GM18508 (cell line): ENCODE data around the gene FIS1.
A peak's percentile ranks its signal among the peaks of the same experiment; 100 is the strongest.
"Not testable (repeated sequence)": the region's sequence is repeated elsewhere in the genome, so short reads cannot be mapped to it uniquely, and the experiment has no call there.

Experiments used
- ATAC-seq: cut with Tn5 transposase; IDR thresholded peaks from one replicate; pipeline ENCODE4 v1.9.1; 2021; ENCODE audit warnings: moderate number of reproducible peaks; ENCODE audit not compliant: insufficient read depth, unreplicated experiment

Gene FIS1

DNA sequence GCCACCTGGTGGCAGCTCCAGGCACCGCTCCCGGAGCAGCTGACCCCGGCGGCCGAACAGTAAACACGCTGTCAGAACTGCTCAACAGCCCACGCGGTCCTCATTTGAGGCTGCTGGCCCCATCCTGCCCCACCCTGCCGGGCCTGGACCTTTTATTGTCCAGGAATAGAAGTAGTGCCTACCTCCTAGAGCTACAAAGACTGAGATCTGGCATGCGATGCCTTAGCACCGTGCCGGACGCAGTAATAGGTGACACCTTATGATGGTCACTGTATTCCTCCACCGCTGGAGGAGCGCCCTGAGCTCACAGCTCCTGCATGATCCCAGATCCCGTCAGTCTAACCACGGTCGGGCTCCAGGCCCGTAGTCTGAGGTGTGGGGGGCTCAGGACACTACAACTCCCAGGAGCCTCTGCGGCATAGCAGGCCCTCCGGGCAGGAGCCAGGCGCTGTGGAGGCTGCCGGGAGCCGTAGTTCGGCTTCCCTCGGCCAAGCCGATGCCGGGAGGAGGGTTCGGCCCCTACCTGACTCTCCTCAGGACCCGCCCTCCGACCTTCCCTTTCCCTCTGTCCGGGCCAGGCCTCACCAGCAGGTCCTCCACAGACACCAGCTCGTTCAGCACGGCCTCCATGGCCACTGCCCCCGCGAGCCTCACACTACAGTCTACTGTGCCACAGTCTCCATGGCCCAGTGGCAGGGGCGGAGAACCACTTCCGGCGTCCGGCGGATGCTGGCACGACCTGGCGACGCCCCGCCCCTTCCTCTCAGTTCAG lies at the start of gene FIS1:
Gene FIS1, minus strand, starts transcription at position 707 of the 772 bp plus-strand sequence. Its CDS starts 77 bp downstream, at position 630.
- ATAC-seq = peak; percentile 69

DNA sequence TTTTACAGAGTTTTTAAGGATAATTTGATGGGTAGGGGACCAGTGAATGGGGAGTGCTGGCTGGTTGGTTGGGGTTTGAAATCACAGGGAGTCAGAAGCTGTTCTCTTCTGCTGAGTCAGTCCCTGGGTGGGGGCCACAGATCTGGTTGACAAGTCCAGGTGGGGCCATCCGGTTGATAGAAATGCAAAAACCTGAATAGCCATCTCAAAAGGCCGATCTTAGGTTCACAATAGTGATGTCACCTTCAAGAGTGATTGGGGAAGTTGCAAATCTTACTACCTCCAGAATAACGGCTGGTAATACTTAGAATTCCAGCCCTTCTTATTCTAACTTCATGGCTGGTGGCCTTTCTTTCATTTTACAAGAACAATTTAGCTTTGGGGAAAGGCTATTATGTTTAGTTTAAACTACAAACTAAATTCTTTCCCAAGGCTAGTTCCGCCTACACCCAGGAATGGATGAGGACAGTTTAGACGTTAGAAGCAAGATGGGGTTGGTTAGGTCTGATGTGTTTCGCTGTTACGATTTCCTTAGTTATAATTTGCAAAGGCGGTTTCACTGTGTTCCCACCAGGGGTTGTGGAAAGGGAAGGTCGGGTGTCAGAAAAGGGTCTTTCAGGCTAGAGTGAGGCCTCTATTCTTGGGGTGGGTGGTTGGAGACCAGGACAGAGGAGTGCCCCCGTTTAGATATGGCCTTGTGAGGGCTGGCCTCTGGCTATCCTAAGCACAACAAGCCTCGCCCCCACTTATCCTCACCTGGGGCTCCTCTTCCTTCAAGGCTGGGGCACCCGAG lies 49.4 kb upstream of the FIS1 start:
- no peak for ATAC-seq

DNA sequence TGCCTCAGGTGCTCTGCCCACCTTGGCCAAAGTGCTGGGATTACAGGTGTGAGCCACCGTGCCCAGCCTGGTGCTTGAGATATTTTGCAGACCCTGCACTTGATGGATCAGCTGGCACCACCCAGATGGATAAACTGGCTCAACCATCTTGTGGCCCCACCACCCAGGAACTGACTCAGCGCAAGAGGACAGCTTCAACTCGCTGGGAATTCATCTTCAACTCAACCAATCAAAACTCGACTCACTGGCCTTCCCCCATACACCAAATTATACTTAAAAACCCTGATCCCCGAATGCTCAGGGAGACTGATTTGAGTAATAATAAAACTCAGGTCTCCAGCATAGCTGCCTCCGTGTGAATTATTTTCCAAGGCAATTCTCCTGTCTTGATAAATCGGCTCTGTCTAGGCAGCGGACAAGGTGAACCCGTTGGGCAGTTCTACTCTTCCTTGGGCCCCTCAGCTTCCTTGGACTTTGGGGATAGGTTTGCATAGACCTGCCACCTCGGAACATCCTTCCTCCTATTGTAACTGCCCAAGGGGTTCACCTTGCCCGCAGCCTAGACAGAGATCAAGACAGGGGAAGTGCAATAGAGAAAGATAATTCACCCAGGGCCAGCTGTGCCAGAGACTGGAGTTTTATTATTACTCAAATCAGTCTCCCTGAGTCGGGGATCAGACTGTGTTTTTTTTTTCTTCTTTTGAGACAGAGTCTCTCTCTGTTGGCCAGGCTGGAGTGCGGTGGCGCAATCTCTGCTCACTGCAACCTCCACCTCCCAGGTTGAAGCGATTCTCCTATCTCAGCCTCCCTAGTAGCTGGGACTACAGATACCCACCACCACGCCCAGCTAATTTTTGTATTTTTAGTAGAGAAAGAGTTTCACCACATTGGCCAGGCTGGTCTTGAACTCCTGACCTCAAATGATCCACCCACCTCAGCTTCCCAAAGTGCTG lies 48.5 kb upstream of the FIS1 start:
- not testable (repeated sequence) for ATAC-seq

DNA sequence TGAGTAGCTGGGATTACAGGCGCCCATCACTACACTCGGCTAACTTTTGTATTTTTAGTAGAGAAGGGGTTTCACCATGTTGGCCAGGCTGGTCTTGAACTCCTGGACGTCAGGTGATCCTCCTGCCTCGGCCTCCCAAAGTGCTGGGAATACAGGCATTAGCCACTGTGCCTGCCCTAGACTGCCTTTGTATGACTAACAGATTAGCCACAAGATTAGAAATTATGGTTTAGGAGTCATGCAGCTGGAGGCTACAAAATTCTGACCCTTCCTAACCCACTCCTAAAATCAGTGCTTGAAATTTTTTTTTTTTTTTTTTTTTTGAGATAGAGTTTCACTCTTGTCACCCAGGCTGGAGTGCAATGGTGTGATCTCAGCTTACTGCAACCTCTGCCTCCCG lies 47.7 kb upstream of the FIS1 start:
- not testable (repeated sequence) for ATAC-seq

DNA sequence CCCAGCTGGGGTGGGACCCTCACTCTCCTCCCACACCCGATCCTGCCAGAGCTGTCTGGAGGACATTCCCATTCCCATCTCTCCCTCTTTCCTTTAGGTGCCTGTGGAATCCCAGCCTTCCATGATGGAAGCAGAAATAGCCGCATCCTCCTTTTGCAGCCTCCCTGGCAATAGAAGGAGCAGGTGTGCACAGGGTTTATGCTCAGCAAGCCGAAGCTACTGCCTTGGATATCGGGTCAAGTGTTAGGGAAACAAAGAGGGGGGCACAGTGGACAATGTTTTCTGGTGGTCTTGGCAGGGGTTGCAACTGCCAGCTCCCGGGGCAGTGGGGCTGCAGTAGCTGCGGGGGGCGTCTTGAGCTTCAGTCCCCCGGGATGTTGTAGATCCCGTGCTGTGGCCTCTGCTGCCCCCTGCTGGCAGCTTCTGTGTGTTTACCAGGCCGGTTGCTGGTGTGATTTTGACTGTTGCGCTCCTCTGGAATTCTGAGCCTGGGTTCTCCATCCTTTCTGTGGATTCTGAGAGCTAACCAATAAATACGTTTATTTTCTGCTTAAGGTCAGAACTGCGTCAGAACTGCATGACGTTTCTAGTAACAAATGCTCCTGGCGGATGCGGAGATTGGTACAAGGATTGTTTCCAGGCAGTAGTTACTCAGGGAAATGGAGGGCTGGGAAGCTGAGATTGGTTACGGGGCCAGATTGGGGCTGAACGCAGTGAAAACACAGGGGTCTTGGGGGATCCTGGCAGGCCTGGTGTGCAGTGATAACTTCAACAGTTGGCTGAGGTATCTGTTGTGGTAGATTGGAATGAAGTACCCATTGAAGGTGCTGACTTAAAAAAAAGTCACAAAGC lies 45.5 kb upstream of the FIS1 start:
- not testable (repeated sequence) for ATAC-seq

DNA sequence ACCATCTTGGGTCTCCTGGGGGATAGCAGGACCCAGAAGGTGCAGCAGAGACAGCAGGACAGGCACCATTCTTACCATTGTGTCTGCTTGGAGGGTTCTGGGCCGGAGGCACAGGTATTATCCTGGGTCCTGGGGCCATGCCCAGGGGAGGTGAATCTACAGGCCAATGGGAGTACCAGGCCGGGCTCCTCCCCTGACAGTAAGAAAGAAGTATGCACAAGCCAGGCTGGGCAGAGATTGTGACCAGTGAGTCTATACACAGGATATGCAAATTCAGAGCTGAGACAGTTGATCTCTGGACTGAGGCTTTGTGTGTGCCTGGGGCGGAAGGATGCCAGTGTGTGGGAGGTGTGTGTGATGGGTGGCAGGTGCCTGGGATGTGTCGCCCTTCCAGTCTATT lies 44.8 kb upstream of the FIS1 start:
- not testable (repeated sequence) for ATAC-seq

DNA sequence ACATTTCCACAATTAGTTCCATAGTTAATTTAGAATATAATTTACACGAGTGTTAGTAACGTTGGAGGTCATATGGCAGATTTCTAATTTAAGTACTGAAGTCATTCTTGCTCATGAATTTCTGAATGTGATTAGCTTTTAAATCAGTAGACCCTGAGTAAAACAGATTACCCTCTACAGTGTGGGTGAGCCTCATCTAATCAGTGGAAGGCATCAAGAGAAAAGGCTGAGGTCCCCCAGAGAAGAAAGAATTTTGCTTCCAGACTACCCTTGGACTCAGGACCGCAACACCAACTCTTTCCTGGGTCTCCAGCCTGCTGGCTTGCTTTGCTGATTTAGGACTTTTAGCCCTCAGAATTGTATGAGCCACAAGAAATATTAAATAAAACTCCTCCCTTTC lies 43.6 kb upstream of the FIS1 start:
- no peak for ATAC-seq

DNA sequence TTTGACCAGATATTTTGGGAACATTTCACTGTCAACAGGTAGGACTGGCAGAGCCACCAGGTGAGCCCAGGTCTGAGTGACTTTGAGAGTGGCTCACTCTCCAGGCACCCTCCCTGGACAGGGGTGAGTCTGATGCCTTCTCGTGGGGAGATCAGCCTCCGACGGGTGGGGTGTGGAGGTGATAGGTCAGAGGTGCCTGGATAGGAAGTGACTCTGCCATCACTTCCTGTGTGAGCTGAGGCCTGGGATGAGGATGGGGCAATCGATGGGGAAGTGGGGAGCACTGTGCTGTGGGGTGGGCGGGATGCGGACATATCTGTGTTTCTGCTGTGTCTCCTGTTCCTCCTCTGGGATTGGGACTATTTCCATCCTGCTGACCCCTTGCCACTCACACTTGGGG lies 42.2 kb upstream of the FIS1 start:
- ATAC-seq = no peak

DNA sequence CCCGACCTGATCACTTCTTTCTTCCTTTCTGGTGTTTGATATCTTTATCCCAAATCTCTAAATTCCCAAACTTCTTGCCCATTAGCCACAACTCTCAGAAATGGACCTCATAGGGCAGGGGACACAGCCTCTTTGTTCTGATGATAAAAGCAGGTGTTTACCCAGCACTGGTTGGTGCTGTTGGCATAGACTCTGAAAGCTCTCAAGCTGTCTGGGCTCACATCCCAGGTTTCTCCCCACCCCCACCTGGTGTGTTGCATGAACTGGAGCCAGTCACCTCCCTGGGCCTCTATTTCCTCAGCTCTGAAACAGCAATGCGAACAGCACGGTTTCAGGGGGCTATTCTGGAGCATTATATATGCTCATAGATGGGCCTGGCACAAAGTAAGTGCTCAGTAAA lies 41.0 kb upstream of the FIS1 start:
- ATAC-seq = not testable (repeated sequence)

DNA sequence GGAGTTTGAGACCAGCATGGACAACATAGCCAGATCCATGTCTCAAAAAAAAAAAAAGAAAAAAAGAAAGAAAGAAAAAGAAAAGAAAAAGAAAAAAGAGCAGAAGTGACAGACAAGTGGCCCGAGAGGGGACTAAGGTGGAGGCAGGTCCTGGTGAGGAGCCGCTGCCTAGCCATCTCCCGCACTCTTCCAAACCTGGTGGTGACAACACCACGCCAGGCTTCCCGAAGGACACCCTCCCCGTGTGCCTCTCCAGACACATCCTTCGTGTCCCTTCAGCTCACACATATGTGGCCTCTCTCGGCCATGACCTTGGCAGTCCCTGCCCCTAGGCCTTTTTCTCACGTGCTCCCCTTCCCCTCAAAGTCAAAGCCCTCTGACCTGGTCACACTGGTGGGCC lies 40.3 kb upstream of the FIS1 start:
- ATAC-seq = no peak

DNA sequence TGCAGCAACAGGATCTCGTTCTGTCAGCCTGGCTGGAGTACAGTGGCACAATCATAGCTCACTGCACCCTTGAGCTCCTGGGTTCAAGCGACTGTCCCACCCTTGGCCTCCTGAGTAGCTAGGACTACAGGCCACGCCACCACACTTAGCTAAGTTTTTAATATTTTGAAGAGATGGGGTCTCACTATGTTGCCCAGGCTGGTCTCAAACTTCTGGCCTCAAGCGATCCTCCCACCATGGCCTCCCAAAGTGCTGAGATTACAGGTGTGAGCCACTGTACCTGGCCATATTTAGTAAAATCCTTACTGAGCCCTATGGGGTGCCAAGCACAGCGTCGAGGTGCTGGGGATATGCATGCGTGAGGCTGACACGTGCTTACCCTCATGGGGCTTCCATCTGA lies 36.0 kb upstream of the FIS1 start:
- ATAC-seq = not testable (repeated sequence)

DNA sequence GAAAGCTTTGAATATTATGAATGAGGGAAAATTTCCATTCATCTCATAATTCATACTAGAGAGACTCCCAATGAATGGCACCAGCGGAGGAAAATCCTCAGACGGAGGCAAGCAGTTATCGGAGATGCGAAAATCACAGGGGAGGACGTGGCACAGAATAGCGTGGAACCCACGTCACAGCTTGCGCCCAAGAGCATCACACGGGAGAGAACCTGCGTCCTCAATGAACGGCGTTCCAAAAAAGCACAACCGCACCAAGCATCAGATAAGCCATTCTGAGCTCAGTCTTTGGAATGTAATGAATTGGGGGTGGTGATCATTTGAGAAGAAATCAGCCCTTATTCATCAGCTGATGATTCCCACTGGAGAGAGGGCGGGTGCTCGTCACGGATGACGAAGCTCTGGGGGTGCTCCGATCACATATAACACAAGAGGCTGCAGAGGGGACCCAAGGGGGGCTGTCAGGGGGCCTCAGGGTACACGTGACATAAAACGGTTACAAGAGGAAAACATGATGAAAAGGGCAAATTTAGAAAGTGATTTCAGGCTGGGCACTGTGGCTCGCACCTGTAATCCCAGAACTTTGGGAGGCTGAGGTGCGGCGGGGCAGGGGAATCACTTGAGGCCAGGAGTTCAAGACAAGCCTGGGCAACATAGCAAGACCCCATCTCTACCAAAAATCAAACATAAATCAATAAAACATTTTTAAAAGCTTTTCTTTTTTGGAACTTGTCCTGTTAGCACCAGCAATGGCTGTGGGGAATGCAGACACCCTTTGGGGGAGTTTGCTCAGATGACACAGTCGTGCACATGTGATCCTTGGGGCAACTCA lies 33.8 kb upstream of the FIS1 start:
- ATAC-seq = no peak

DNA sequence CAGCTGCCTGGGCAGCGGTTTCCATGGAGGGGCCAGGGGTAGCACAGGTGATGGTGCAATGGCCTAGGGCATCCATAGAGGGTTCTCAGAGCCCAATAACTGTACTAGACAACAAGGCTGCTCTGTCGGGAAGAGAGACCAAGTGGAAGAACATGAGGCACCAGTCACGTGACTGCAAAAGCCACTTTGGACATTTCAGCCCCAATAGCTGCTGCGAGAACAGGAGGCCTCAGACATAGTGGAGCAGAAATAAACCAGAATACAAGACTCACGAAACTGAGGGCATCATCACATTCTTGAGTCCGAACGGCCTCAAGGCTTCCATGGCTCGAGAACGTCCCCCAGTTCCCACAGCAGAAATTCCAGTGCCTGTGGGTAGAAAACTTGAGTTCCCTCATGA lies 32.3 kb upstream of the FIS1 start:
- ATAC-seq = no peak

DNA sequence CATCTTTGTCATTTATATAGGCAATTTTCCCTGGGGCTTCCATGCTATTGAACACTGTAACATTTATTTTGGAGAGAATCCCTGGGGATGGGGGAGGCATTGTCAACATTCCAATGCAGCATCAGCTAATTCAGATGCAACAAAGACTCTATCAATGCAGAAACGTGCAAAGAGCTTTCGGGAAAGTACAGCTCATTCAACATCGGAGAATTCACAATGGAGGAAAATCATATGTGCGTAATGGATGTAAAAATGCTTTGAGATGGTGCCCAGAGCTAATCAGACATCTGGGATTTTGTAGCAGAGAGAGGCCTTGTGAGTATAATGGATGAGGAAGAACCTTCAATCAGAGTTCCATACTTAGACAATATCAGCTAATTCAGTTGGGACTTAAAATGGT lies 28.3 kb upstream of the FIS1 start:
- ATAC-seq = no peak

DNA sequence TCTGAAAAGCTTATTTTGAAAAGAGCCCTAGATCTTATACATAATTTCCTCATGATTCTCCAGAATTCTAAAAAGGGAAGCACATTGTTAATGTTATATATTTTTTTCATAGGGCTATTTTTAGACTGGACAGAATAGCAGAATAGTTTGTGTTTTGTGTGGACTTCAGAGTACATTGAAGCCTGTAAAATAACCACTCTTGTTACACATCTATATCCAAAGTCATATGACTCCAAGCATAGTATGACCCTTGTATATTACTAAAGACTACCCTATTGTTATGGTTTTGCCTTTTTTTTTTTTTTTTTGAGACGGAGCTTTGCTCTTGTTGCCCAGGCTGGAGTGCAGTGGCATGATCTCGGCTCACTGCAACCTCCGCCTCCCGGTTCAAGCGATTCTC lies 26.1 kb upstream of the FIS1 start:
- no peak for ATAC-seq

DNA sequence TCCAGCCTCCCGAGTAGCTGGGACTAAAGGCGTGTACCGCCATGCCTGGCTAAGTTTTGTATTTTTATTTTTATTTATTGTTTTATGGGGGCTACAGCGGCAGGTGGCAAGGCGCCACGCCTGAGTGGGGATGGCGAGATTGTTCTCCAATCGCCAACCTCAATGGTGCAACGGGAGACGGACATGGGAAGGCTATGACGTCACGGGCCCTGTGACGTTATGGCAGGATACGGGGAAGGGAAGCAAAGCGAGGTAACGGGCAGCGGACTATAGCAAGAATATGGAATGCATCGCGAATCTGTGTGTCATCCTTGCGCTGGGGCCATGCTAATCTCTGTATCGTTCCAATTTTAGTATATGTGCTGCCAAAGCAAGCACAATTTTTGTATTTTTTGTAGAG lies 24.8 kb upstream of the FIS1 start:
- no peak for ATAC-seq

DNA sequence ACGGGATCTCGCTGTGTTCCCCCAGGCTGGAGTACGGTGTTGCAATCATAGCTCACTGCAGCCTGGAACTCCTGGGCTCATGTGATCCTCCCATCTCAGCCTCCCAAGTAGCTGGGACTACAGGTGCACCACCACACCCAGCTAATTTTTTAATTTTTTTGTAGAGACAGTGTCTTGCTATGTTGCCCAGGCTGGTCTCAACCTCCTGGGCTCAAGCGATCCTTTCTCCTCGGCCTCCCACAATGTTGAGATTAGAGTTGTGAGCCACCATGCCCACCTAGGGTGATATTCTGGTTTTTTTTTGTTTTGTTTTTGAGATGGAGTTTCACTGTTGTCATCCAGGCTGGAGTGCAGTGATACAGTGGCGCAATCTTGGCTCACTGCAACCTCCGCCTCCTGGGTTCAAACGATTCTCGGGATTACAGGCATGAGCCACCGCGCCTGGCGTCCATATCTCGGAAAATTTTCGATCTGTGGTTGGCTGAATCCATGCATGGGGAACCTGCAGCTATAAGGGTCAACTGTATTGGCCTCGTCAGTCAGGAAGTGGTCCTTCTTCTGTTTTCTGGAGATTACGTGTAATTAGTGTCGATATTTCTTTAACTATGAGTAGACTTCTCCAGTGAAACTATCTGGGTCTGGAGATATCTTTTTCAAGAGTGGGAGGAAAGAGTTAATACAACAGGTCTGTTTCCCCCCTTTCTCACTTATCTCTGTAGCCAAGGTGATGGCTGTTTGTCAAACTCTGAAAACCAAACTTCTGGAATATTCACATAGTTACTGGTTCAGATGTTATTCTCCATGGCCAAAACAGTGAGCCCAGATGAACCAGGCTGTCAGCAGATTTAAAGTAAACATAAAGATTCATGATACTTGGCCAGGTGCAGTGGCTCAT lies 21.0 kb upstream of the FIS1 start:
- no peak for ATAC-seq
